Progenitor cell of endocrine pancreas (in vitro differentiated cells): ENCODE measurements around the gene ADAMTS17. TPM values are rescaled to one million over a fixed set of nuclear protein-coding genes. Genes with fewer than 3 reads are reported as not detected.

Source experiments
- DNase-seq: peaks from one replicate; pipeline ENCODE4 v3.0.0; 2021; ENCODE audit warnings: low spot score; ENCODE audit not compliant: unreplicated experiment
- H3K27ac Mint-ChIP-seq: 2 replicates; pipeline ENCODE4 v1.8.0; 2021; ENCODE audit warnings: mild to moderate bottlenecking, moderate library complexity, mixed read lengths
- H3K27me3 Mint-ChIP-seq: 2 replicates; pipeline ENCODE4 v1.8.0; 2021; ENCODE audit warnings: mixed read lengths
- H3K36me3 Mint-ChIP-seq: 2 replicates; pipeline ENCODE4 v1.8.0; 2022; ENCODE audit warnings: mixed read lengths; ENCODE audit not compliant: insufficient read depth
- H3K4me1 Mint-ChIP-seq: 2 replicates; pipeline ENCODE4 v1.8.0; 2021; ENCODE audit warnings: low read depth, mixed read lengths
- H3K4me3 Mint-ChIP-seq: 2 replicates; pipeline ENCODE4 v1.8.0; 2021; ENCODE audit warnings: low read depth, mild to moderate bottlenecking, moderate library complexity, mixed read lengths
- H3K9me3 Mint-ChIP-seq: 2 replicates; pipeline ENCODE4 v1.8.0; 2021; ENCODE audit warnings: low read depth, mixed read lengths
- total RNA-seq: library from RNA; stranded (reverse); gene quantifications from 2 replicates; pipeline ENCODE4 v1.2.1, GENCODE V29; 2021
- TF ChIP-seq, protein P1 (sequence below): fragments of 200-600 bp; sonication (generic); IDR thresholded peaks from one replicate; pipeline ENCODE4 v1.5.0; 2021; ENCODE audit warnings: antibody characterized with exemption, mild to moderate bottlenecking; ENCODE audit not compliant: unreplicated experiment

The ADAMTS17 gene
- total RNA-seq, 1 donor from 2014 or later, result 3.5 TPM

DNA sequence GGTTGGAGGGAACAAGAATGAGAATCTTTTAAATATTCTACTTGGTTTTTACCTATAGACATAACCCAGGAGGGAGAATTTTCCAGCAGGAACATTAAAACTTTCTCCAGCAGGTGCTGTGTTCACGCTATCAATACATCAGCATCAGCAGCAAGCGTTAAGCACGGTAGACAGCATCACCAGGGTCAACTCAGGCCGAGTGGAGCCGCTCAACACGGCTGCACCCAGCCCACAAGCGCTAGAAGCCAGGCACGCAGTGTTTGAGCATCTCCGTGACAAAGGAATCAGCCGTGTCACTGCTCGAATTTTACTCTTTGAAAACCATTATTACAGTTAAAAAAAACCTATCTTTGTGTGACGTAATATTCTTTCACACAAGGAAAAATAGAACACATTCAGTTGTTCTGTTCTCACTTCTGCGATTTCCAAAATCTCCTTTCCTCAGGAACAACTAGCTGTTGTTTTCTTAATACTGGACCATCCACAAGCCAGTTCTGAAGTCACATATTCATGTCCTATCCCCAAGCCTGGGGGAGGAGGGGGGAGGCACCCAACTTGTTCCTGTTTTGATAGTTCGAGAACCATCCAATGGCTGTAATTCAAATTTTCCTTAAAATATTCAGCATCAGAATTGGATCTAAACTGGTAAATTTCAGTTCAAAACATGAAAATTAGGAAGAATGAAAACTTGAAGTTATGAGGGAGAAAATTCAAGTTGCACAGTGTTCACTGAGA lies 77.9 kb downstream of the ADAMTS17 start:
- no peaks in the 10 kb centered on the region for H3K36me3 Mint-ChIP-seq
- no peak overlapping the region for H3K4me3 Mint-ChIP-seq
- peak; percentile 4 for DNase-seq
- no peaks in the 10 kb centered on the region for H3K9me3 Mint-ChIP-seq
- no peaks in the 10 kb centered on the region for H3K4me1 Mint-ChIP-seq
- H3K27me3 Mint-ChIP-seq, result peaks cover 14% of the 10 kb centered on the region
- no peak overlapping the region for H3K27ac Mint-ChIP-seq
- TF ChIP-seq, protein P1, sequence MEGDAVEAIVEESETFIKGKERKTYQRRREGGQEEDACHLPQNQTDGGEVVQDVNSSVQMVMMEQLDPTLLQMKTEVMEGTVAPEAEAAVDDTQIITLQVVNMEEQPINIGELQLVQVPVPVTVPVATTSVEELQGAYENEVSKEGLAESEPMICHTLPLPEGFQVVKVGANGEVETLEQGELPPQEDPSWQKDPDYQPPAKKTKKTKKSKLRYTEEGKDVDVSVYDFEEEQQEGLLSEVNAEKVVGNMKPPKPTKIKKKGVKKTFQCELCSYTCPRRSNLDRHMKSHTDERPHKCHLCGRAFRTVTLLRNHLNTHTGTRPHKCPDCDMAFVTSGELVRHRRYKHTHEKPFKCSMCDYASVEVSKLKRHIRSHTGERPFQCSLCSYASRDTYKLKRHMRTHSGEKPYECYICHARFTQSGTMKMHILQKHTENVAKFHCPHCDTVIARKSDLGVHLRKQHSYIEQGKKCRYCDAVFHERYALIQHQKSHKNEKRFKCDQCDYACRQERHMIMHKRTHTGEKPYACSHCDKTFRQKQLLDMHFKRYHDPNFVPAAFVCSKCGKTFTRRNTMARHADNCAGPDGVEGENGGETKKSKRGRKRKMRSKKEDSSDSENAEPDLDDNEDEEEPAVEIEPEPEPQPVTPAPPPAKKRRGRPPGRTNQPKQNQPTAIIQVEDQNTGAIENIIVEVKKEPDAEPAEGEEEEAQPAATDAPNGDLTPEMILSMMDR, result no peak

DNA sequence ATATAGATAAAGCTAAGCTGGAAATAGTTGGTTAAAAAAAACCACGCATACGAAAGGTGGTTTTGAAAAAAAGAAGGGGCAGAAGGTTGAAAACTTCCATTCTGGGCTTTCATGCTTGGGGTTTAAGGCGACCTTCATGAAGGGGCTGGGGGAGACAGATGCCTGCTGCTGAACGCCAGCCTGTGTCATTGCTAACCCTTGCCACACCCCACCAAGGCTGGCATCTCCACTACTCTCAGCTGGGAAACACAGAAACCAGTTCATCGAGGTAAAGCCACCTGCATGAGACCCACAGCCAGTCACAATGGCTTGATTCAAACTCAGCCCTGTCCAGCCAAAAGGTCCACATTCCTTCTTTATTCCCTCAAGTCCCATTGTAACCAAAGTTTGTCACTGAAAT lies 78.7 kb downstream of the ADAMTS17 start:
- peaks cover 1% of the 10 kb centered on the region for H3K36me3 Mint-ChIP-seq
- no peak overlapping the region for H3K4me3 Mint-ChIP-seq
- H3K27ac Mint-ChIP-seq, result no peak overlapping the region
- no peak for DNase-seq
- peaks cover 14% of the 10 kb centered on the region for H3K27me3 Mint-ChIP-seq
- peaks cover 4% of the 10 kb centered on the region for H3K9me3 Mint-ChIP-seq
- no peaks in the 10 kb centered on the region for H3K4me1 Mint-ChIP-seq
- TF ChIP-seq, protein P1, result no peak

DNA sequence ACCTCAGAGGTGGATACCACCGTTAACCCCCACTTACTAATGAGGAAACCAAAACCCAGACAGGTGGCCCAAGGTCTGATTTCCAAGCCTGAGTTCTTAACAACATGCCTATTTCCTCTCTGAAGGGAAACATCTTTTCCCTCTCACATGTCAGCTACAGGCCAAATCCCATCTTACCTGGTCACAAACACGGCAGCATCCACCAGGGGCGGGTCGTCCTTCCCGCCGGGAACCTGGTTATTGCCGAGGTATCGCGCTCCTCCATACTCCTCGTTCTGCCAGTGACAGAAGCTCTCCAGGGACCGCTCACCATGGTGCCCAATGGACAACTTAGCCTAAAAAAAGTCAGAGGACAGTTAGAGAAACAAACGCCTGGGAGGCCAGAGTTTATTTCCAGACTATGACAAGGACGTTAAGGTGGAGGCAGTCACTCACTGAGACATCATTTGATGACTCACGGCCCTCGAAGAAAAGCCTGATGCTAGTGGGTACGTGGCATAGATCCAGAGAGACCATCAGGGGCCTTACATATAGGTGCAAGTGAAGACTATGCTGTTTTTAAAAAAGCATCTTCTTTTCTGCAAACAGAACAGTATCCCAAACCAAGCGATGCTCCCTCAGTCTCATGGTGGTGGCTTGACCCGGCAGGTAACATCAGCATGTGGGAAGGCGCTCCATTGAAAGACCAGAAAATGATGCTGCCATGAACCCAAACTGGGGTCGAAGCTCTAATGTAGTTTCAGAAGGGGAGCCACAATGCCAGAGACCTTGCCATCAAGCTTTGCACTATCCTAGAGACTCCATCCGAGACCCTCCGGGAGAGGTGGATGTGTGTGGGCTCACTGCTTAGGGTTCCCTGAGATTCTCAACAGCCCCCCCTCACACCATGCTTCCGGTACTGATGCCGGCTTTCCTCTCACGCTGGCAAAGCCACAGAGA lies 80.2 kb downstream of the ADAMTS17 start:
- DNase-seq, result peak; percentile 5
- H3K27ac Mint-ChIP-seq, result no peak overlapping the region
- no peaks in the 10 kb centered on the region for H3K4me1 Mint-ChIP-seq
- H3K9me3 Mint-ChIP-seq, result peaks cover 9% of the 10 kb centered on the region
- H3K36me3 Mint-ChIP-seq, result peaks cover 4% of the 10 kb centered on the region
- no peak overlapping the region for H3K4me3 Mint-ChIP-seq
- peaks cover 14% of the 10 kb centered on the region for H3K27me3 Mint-ChIP-seq
- TF ChIP-seq, protein P1, result no peak

DNA sequence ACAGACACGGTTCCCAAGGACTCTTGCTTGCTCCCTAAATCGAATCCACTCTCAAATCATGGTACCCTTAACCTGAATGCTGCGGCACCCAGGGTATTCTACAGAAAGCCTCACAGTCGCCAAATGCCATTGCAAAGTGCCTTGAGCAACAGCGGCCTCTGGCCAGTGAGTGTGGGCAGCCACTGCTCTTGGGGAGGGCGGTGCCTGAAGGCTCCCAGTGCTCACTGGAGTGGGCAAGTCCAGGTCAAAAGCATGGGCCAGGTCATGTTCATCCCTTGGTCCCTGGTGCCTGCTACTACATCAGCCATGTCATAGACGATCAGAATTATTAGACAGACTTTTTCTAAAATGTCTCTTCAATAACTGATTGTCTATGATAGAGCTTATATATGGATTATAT lies 82.5 kb downstream of the ADAMTS17 start:
- H3K27ac Mint-ChIP-seq, result no peak overlapping the region
- peaks cover 4% of the 10 kb centered on the region for H3K36me3 Mint-ChIP-seq
- TF ChIP-seq, protein P1, result no peak
- peaks cover 7% of the 10 kb centered on the region for H3K27me3 Mint-ChIP-seq
- peak; percentile 4 for DNase-seq
- H3K4me1 Mint-ChIP-seq, result no peaks in the 10 kb centered on the region
- peaks cover 9% of the 10 kb centered on the region for H3K9me3 Mint-ChIP-seq
- no peak overlapping the region for H3K4me3 Mint-ChIP-seq

DNA sequence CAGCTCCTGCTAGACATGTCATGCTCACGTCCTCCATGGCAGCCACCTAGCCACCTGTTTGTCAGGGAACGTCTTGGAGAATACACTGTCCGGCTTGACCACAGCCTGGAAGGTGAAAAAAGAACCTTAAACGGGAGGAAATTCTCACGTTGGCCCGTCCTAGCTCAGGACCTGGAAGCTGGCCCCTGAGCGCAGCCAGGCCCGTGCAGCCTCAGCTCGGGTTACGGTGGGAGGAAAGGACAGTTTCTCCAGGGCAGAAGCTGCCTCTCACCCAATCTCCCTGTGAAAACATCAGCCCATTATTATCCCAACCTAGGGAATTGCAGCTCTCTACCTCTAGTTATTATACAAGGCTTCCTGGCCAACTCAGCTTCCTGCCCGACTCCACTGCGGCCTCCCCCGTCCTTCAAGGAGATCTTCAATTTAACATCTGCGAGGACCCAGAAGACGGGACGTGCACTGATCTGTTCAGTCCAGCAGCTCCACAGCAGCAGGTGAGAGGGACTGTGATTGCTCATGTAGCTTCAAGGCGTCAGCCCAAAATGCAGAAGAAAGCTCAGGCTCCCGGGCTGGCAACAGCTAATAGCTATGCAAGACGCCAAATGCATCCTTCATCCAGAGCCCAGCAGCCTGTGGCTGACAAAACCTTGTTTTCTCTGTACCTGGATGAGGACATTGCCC lies 84.7 kb downstream of the ADAMTS17 start:
- TF ChIP-seq, protein P1, result no peak

More for the DNA sequence above, 84.7 kb downstream of the ADAMTS17 start:
- peaks cover 4% of the 10 kb centered on the region for H3K36me3 Mint-ChIP-seq
- H3K27ac Mint-ChIP-seq, result no peak overlapping the region
- peaks cover 9% of the 10 kb centered on the region for H3K9me3 Mint-ChIP-seq
- H3K27me3 Mint-ChIP-seq, result no peaks in the 10 kb centered on the region
- DNase-seq, result no peak
- H3K4me3 Mint-ChIP-seq, result no peak overlapping the region
- H3K4me1 Mint-ChIP-seq, result no peaks in the 10 kb centered on the region
